Measurements from ENCODE around the gene NECTIN3.

The NECTIN3 gene

GRCh38 chr3:111081008-111081545 is 9.5 kb downstream of the NECTIN3 start:
- no peak for TF ChIP-seq CTCF (IDR thresholded peaks at IDR 0.05; ENCODE audit: borderline replicate concordance, insufficient read depth, low read depth, low read length)
- H3K4me3 ChIP-seq (ENCODE audit: low read depth, low read length), result no peak overlapping the region

- no peak overlapping the region for H3K4me3 ChIP-seq (ENCODE audit: low read depth, low read length)
- no peak for TF ChIP-seq CTCF (IDR thresholded peaks at IDR 0.05; ENCODE audit: borderline replicate concordance, insufficient read depth, low read depth, low read length)
These were observed 13.3 kb downstream of the NECTIN3 start for GRCh38 chr3:111084911-111085310.

GRCh38 chr3:111087924-111088469 is 16.4 kb downstream of the NECTIN3 start:
- no peak overlapping the region for H3K4me3 ChIP-seq (ENCODE audit: low read depth, low read length)
- TF ChIP-seq CTCF (IDR thresholded peaks at IDR 0.05; ENCODE audit: borderline replicate concordance, insufficient read depth, low read depth, low read length), result no peak

- no peak overlapping the region for H3K4me3 ChIP-seq (ENCODE audit: low read depth, low read length)
- TF ChIP-seq CTCF (IDR thresholded peaks at IDR 0.05; ENCODE audit: borderline replicate concordance, insufficient read depth, low read depth, low read length), result no peak
These were observed 25.0 kb downstream of the NECTIN3 start for GRCh38 chr3:111096487-111097209.

GRCh38 chr3:111103807-111104206 is 32.2 kb downstream of the NECTIN3 start:
- TF ChIP-seq CTCF (IDR thresholded peaks at IDR 0.05; ENCODE audit: borderline replicate concordance, insufficient read depth, low read depth, low read length), result no peak

GRCh38 chr3:111106993-111107661 is 35.5 kb downstream of the NECTIN3 start:
- no peak for TF ChIP-seq CTCF (IDR thresholded peaks at IDR 0.05; ENCODE audit: borderline replicate concordance, insufficient read depth, low read depth, low read length)
- no peak overlapping the region for H3K4me3 ChIP-seq (ENCODE audit: low read depth, low read length)

More at GRCh38 chr3:111103807-111104206, 32.2 kb downstream of the NECTIN3 start:
- no peak overlapping the region for H3K4me3 ChIP-seq (ENCODE audit: low read depth, low read length)
